Astrocyte of the spinal cord (primary cell): ENCODE results near the gene MTMR3.

Experiments used
- DNase-seq: peaks from one replicate; pipeline ENCODE4 v3.0.0; 2011; ENCODE audit warnings: low read depth, low spot score
- H3K4me3 ChIP-seq: 2 replicates; pipeline ENCODE4 v1.5.1; 2011; ENCODE audit warnings: low read depth, mild to moderate bottlenecking, low read length, moderate library complexity
- CTCF ChIP-seq: IDR thresholded peaks from 2 replicates; pipeline ENCODE4 v1.5.1; 2012; ENCODE audit warnings: low read depth, mild to moderate bottlenecking, low read length, inconsistent platforms
- in situ Hi-C: cut with HindIII; loops from 2 replicates; pipeline ENCODE4 v1.10.0; 2017; ENCODE audit warnings: low sequenced_read_pairs

MTMR3 gene

GRCh38 chr22:29839039-29839438, 43.9 kb upstream of the MTMR3 start:
- TF ChIP-seq CTCF = no peak
- in situ Hi-C loops = no loop called here
- no peak overlapping the region for H3K4me3 ChIP-seq
- DNase-seq = no peak

- no peak overlapping the region for H3K4me3 ChIP-seq
- no peak for DNase-seq
- no peak for TF ChIP-seq CTCF
- in situ Hi-C loops = no loop called here
Observed at GRCh38 chr22:29840498-29840897, 42.5 kb upstream of the MTMR3 start.

GRCh38 chr22:29842172-29842571, 40.8 kb upstream of the MTMR3 start:
- DNase-seq = no peak
- TF ChIP-seq CTCF = no peak
- in situ Hi-C loops = no loop called here
- H3K4me3 ChIP-seq = no peak overlapping the region

GRCh38 chr22:29842740-29843139, 40.2 kb upstream of the MTMR3 start:
- DNase-seq = peak; percentile 86
- in situ Hi-C loops = no loop called here
- H3K4me3 ChIP-seq = no peak overlapping the region
- TF ChIP-seq CTCF = no peak

- no peak overlapping the region for H3K4me3 ChIP-seq
- TF ChIP-seq CTCF = no peak
- in situ Hi-C loops = no loop called here
- DNase-seq = no peak
Observed at GRCh38 chr22:29846290-29846689, 36.7 kb upstream of the MTMR3 start.

- TF ChIP-seq CTCF = no peak
- DNase-seq = no peak
- H3K4me3 ChIP-seq = no peak overlapping the region
- in situ Hi-C loops = no loop called here
Observed at GRCh38 chr22:29848111-29848510, 34.9 kb upstream of the MTMR3 start.

- in situ Hi-C loops = no loop called here
- DNase-seq = no peak
- H3K4me3 ChIP-seq = no peak overlapping the region
- no peak for TF ChIP-seq CTCF
Observed at GRCh38 chr22:29854432-29854831, 28.5 kb upstream of the MTMR3 start.
